Colonic mucosa (tissue), 4 donors: ENCODE results near the gene NBAS. TPM values are rescaled to one million over a fixed set of nuclear protein-coding genes. Genes with fewer than 3 reads are reported as not detected.

Experiments
- DNase-seq: peaks from one replicate; pipeline ENCODE4 v3.0.0-alpha.2; 2020
- H3K27ac ChIP-seq: fragments of 200-600 bp; one replicate; pipeline ENCODE4 v1.8.0; 2021
- H3K27me3 ChIP-seq: fragments of 200-600 bp; one replicate; pipeline ENCODE4 v1.8.0; 2021
- H3K36me3 ChIP-seq: fragments of 200-600 bp; one replicate; pipeline ENCODE4 v1.8.0; 2021
- H3K4me1 ChIP-seq: fragments of 200-600 bp; one replicate; pipeline ENCODE4 v1.8.0; 2021; ENCODE audit warnings: mild to moderate bottlenecking
- H3K4me3 ChIP-seq: fragments of 200-600 bp; one replicate; pipeline ENCODE4 v1.8.0; 2021
- H3K9ac ChIP-seq, 2 donors: one replicate each; pipeline ENCODE4 v1.7.0; 2013; ENCODE audit warnings: control low read depth in 2 of 2, low read depth in 2 of 2, low read length in 2 of 2
- H3K9me3 ChIP-seq: fragments of 200-600 bp; one replicate; pipeline ENCODE4 v1.8.0; 2021
- CTCF ChIP-seq: fragments of 200-600 bp; IDR thresholded peaks from one replicate; pipeline ENCODE4 v1.8.0; 2022; ENCODE audit warnings: antibody characterized with exemption, mild to moderate bottlenecking
- intact Hi-C: fragments of 100-400 bp; cut with DNase I; formaldehyde crosslinking; loops from one replicate; pipeline ENCODE4 v1.14.1; 2022
- total RNA-seq, 2 donors: library from RNA; stranded (reverse); fragmentation: NEBNext Ultra II Directional in 1 of 2; extraction: Animal tissue kit (Norgen Biotek cat#: 25700) in 1 of 2; gene quantifications; one replicate each; pipeline ENCODE4 v1.2.1, GENCODE V29; 2021
- donor health status: healthy.
- donor health status: DM: no; HTN: no; CAD: no.
- donor health status: DM: no; HTN: no; CAD: no.

Gene NBAS
- total RNA-seq, 2 donors from 2014 or later: 34.4 to 38.9 TPM

DNA sequence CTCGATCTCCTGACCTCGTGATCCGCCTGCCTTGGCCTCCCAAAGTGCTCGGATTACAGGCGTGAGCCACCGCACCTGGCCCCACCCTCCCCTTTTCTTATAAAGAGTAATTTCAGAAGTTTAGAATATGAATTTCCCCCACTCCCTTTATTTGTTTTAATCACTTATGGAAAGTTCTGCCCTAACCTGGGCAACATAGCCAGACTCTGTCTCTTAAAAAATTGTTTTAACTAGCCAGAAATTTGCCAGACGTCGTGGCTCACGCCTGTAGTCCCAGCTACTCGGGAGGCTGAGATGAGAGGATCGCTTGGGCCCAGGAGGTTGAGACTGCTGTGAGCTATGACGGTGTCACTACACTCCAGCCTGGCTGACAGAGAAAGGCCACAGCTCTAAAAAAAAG, 7.7 kb upstream of the NBAS start:
- Histone ChIP-seq H3K4me3 (no peak overlapping the region), H3K27ac (no peak overlapping the region), H3K9me3 (no peaks in the 10 kb centered on the region), H3K27me3 (no peaks in the 10 kb centered on the region), H3K9ac (no peak overlapping the region), H3K4me1 (no peaks in the 10 kb centered on the region), H3K36me3 (no peaks in the 10 kb centered on the region)
- DNase-seq: no peak
- intact Hi-C loops: no loop called here
- no peak for TF ChIP-seq CTCF

- no peak for TF ChIP-seq CTCF
- Histone ChIP-seq H3K36me3 (no peaks in the 10 kb centered on the region), H3K9ac (no peak overlapping the region), H3K9me3 (no peaks in the 10 kb centered on the region), H3K4me3 (no peak overlapping the region), H3K4me1 (no peaks in the 10 kb centered on the region), H3K27ac (no peak overlapping the region), H3K27me3 (no peaks in the 10 kb centered on the region)
- DNase-seq: no peak
- intact Hi-C loops: no loop called here
Measured at GRCh38 chr2:15566912-15567311, 5.8 kb upstream of the NBAS start.

DNA sequence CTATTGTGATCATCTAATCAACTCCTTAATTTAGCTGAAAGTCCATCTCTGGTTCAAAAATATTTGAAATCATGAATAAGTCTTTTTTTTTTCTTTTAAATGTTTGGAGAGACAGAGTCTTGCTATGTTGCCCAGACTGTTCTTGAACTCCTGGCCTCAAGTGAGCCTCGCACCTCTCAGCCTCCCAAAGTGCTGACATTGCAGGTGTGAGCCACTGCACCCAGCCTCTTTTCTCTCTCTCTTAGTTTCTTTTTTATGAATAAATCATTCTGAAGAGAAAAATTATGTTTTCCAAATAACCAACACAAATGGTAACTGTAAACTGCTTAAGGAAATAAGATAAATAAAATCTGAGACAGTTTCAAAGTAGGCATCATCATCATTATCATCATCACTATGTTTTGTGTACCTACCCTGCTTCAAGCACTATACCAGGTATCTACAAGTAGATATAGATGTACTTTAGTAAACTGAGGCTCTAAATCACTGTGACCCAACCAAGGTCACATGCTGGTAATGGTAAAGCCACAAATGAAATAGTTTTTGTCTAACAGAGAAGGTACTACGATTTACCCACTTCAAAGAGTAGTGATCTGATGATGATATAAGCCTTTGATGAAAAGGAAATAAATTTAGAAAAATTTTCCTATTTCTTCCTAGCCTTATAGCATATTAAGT, 5.0 kb upstream of the NBAS start:
- no peaks in the 10 kb centered on the region for H3K9me3 ChIP-seq
- H3K4me1 ChIP-seq: no peaks in the 10 kb centered on the region
- intact Hi-C loops: no loop called here
- no peaks in the 10 kb centered on the region for H3K27me3 ChIP-seq
- H3K27ac ChIP-seq: no peak overlapping the region
- no peak overlapping the region for H3K4me3 ChIP-seq
- H3K9ac ChIP-seq: no peak overlapping the region
- H3K36me3 ChIP-seq: no peaks in the 10 kb centered on the region
- no peak for DNase-seq
- TF ChIP-seq CTCF: no peak

- intact Hi-C loops: no loop called here
- DNase-seq: no peak
- Histone ChIP-seq H3K9ac (no peak overlapping the region), H3K27me3 (no peaks in the 10 kb centered on the region), H3K9me3 (no peaks in the 10 kb centered on the region), H3K4me1 (no peaks in the 10 kb centered on the region), H3K36me3 (no peaks in the 10 kb centered on the region), H3K27ac (no peak overlapping the region), H3K4me3 (no peak overlapping the region)
- TF ChIP-seq CTCF: no peak
Measured at GRCh38 chr2:15565392-15565791, 4.3 kb upstream of the NBAS start.

DNA sequence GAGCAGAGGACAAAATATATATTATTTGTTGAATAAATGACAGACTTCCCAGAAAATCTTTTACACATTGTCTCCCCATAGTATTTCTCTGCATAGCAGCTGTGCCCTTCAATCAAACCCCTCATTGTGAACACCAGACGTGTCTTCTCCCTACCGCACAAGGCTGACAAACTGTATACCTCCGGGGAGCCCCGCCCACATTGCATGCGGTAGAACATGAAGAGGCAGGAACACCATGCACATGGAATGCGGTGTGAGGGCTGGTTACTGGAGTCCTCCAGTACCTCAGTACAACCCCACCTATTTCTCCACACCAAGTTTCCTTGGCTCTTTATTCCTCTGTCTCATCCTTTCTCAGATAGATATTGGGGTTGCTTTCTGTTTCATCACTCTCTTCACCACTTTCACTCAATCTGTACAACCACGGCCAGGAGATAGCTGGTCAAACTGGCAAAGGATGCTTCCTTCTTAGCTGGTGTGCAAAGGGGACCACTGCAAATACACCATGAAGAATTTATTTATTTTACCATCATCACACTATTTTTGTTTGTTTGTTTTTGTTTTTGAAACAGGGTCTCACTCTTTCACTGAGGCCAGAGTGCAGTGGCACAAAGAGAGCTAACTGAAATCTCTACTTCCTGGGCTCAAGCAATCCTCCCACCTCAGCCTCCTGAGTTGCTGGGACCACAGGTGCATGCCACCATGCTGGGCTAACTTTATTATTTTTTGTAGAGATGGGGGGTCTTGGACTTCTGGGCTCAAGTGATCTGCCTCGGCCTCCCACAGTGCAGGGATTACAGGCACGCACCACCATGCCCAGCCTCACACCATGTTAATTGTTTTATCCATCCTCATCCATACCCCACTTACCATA, 2.3 kb upstream of the NBAS start:
- DNase-seq: no peak
- H3K9ac ChIP-seq: no peak overlapping the region
- no peaks in the 10 kb centered on the region for H3K36me3 ChIP-seq
- H3K9me3 ChIP-seq: no peaks in the 10 kb centered on the region
- H3K27me3 ChIP-seq: no peaks in the 10 kb centered on the region
- H3K27ac ChIP-seq: no peak overlapping the region
- no peak for TF ChIP-seq CTCF
- no peaks in the 10 kb centered on the region for H3K4me1 ChIP-seq
- H3K4me3 ChIP-seq: no peak overlapping the region
- intact Hi-C loops: no loop called here
